OCI-LY7 (cell line): Measurements from ENCODE around the gene NINJ2. TPM values are rescaled to one million over a fixed set of nuclear protein-coding genes. Genes with fewer than 3 reads are reported as not detected.

Source experiments
- BruUV-seq: library from RNA; stranded (reverse); fragments of 400-500 nt; replicated peaks from 2 replicates; lab custom pipeline; 2021; lab: Mats Ljungman, UMichigan
- CTCF ChIA-PET: fragments of 300-600 bp; sonication (Branson Sonifier 250); formaldehyde crosslinking; loops from one replicate; lab custom pipeline; 2022; ENCODE audit warnings: antibody characterized with exemption; ENCODE audit not compliant: unreplicated experiment; lab: Charles Lee
- POLR2A ChIA-PET: fragments of 300-600 bp; sonication (Branson Sonifier 250); formaldehyde crosslinking; loops from one replicate; lab custom pipeline; 2022; ENCODE audit warnings: antibody characterized with exemption; lab: Charles Lee
- DNase-seq: peaks from one replicate; pipeline ENCODE4 v3.0.0-alpha.2; 2015; ENCODE audit warnings: low spot score
- H2AFZ ChIP-seq: fragments of 200-600 bp; sonication (generic), shearing (Covaris generic); 2 replicates; pipeline ENCODE4 v1.6.1; 2014; ENCODE audit warnings: mild to moderate bottlenecking, antibody characterized with exemption, low read length, moderate library complexity
- H3K27ac ChIP-seq: fragments of 200-600 bp; sonication (generic); 2 replicates; pipeline ENCODE4 v1.5.1; 2014; ENCODE audit warnings: mixed run types, low read depth, mild to moderate bottlenecking, moderate library complexity, low read length, inconsistent platforms; ENCODE audit not compliant: poor library complexity, severe bottlenecking
- H3K36me3 ChIP-seq: fragments of 200-600 bp; sonication (generic); 2 replicates; pipeline ENCODE4 v1.6.1; 2014; ENCODE audit warnings: mild to moderate bottlenecking, antibody characterized with exemption, low read length, moderate library complexity, mixed read lengths; ENCODE audit not compliant: insufficient read depth
- H3K4me1 ChIP-seq: fragments of 200-600 bp; sonication (generic); 2 replicates; pipeline ENCODE4 v1.5.1; 2014; ENCODE audit warnings: mild to moderate bottlenecking, low read length; ENCODE audit not compliant: insufficient read depth, poor library complexity, severe bottlenecking
- H3K4me2 ChIP-seq: fragments of 200-600 bp; sonication (generic); 2 replicates; pipeline ENCODE4 v1.6.1; 2014; ENCODE audit warnings: mild to moderate bottlenecking, low read length
- H3K4me3 ChIP-seq: fragments of 200-600 bp; sonication (generic); 2 replicates; pipeline ENCODE4 v1.5.1; 2014; ENCODE audit warnings: mild to moderate bottlenecking, low read depth, low read length; ENCODE audit not compliant: poor library complexity, severe bottlenecking
- H3K79me2 ChIP-seq: fragments of 200-600 bp; sonication (generic); 2 replicates; pipeline ENCODE4 v1.6.1; 2016; ENCODE audit warnings: low read depth, mild to moderate bottlenecking, low read length, moderate library complexity, mixed read lengths; ENCODE audit not compliant: insufficient read depth
- H3K9me2 ChIP-seq: fragments of 200-600 bp; sonication (generic); 2 replicates; pipeline ENCODE4 v1.6.1; 2016; ENCODE audit warnings: mild to moderate bottlenecking, low read length, mixed read lengths; ENCODE audit not compliant: insufficient read depth
- H3K9me3 ChIP-seq: fragments of 200-600 bp; sonication (generic); 2 replicates; pipeline ENCODE4 v1.6.1; 2014; ENCODE audit warnings: mild to moderate bottlenecking, mixed run types, low read length, mixed read lengths
- H4K20me1 ChIP-seq: fragments of 200-600 bp; sonication (generic); 2 replicates; pipeline ENCODE4 v1.6.1; 2014; ENCODE audit warnings: mild to moderate bottlenecking, antibody characterized with exemption, low read length, moderate library complexity, mixed read lengths; ENCODE audit not compliant: insufficient read depth
- CTCF ChIP-seq: fragments of 200-600 bp; sonication (generic); conservative IDR thresholded peaks from 2 replicates; pipeline ENCODE4 v1.5.1; 2014; ENCODE audit warnings: mild to moderate bottlenecking, antibody characterized with exemption, low read length, moderate library complexity, mixed read lengths
- EZH2phosphoT487 ChIP-seq: fragments of 200-600 bp; sonication (generic); IDR thresholded peaks from 2 replicates; pipeline ENCODE4 v1.6.1; 2018; ENCODE audit warnings: low read depth, borderline replicate concordance, mild to moderate bottlenecking, mixed run types, antibody characterized with exemption, low read length, moderate library complexity, mixed read lengths
- intact Hi-C: fragments of 100-400 bp; cut with micrococcal nuclease; formaldehyde crosslinking; loops from one replicate; pipeline ENCODE4 v1.10.0; 2022; ENCODE audit not compliant: unreplicated experiment
- total RNA-seq, 2 experiments: library from RNA; depleted of rRNA in 1 of 2; stranded (reverse); fragments of >200 nt in 1 of 2; shearing (Covaris generic) in 1 of 2; gene quantifications; 2 replicates each; pipeline ENCODE4 v1.2.3, GENCODE V29; 2014 to 2022

NINJ2 gene
- total RNA-seq, 2 experiments from 2014 or later = 0.79 to 4.4 TPM

GRCh38 chr12:559208-559905, 103.9 kb downstream of the NINJ2 start:
- Histone ChIP-seq H2AFZ (no peak overlapping the region), H3K9me3 (no peaks in the 10 kb centered on the region), H3K36me3 (no peaks in the 10 kb centered on the region), H3K9me2 (no peaks in the 10 kb centered on the region), H3K4me3 (no peak overlapping the region), H3K4me1 (peaks cover 15% of the 10 kb centered on the region), H3K27ac (no peak overlapping the region), H3K79me2 (peaks cover 4% of the 10 kb centered on the region; the same call in 1 of the 2 replicates), H4K20me1 (no peaks in the 10 kb centered on the region), H3K4me2 (no peak overlapping the region)
- no peak for DNase-seq
- no TSS peak for BruUV-seq
- TF ChIP-seq EZH2phosphoT487 (no peak), CTCF (no peak)
- CTCF ChIA-PET = no interaction called here
- intact Hi-C loops = no loop called here
- POLR2A ChIA-PET = interaction anchor here (0.5 kb wide), 1 partner anchor 498 kb away, joined by 3 read pairs; no protein-coding TSS in a partner anchor

- H3K4me3 ChIP-seq = no peak overlapping the region
- H3K9me2 ChIP-seq = no peaks in the 10 kb centered on the region
- BruUV-seq = no TSS peak
- ChIA-PET CTCF (no interaction called here), POLR2A (no interaction called here)
- H3K4me1 ChIP-seq = peaks cover 21% of the 10 kb centered on the region
- H3K9me3 ChIP-seq = no peaks in the 10 kb centered on the region
- no peak for DNase-seq
- H3K4me2 ChIP-seq = no peak overlapping the region
- H3K27ac ChIP-seq = no peak overlapping the region
- TF ChIP-seq CTCF = no peak
- no peak for TF ChIP-seq EZH2phosphoT487
- intact Hi-C loops = no loop called here
- no peaks in the 10 kb centered on the region for H4K20me1 ChIP-seq
- H3K79me2 ChIP-seq = peaks cover 4% of the 10 kb centered on the region; the same call in 1 of the 2 replicates
- no peaks in the 10 kb centered on the region for H3K36me3 ChIP-seq
- no peak overlapping the region for H2AFZ ChIP-seq
These were observed 104.7 kb downstream of the NINJ2 start for GRCh38 chr12:558580-558979.

- H3K36me3 ChIP-seq = no peaks in the 10 kb centered on the region
- TF ChIP-seq EZH2phosphoT487 = no peak
- TF ChIP-seq CTCF = no peak
- no peak overlapping the region for H3K4me3 ChIP-seq
- H3K27ac ChIP-seq = no peak overlapping the region
- H2AFZ ChIP-seq = no peak overlapping the region
- H3K79me2 ChIP-seq = peaks cover 4% of the 10 kb centered on the region; the same call in 1 of the 2 replicates
- ChIA-PET POLR2A (interaction anchor here (0.6 kb wide), 1 partner anchor 115 kb away, joined by 3 read pairs; no protein-coding TSS in a partner anchor), CTCF (no interaction called here)
- no peak for DNase-seq
- no peaks in the 10 kb centered on the region for H3K9me2 ChIP-seq
- intact Hi-C loops = no loop called here
- no peak overlapping the region for H3K4me2 ChIP-seq
- no peaks in the 10 kb centered on the region for H4K20me1 ChIP-seq
- no peaks in the 10 kb centered on the region for H3K9me3 ChIP-seq
- no TSS peak for BruUV-seq
- H3K4me1 ChIP-seq = peaks cover 32% of the 10 kb centered on the region
These were observed 106.7 kb downstream of the NINJ2 start for GRCh38 chr12:556498-556897.
